T-helper 1 cell treated with Interleukin-12 subunit alpha and Interleukin-12 subunit beta and Interleukin-4 antibody, amounts not matched to agents 30 ng/mL and 1 ng/mL, for 36 hours (primary cell): ENCODE measurements around the gene GPR179. TPM values are rescaled to one million over a fixed set of nuclear protein-coding genes. Genes with fewer than 3 reads are reported as not detected.

Experiments used
- intact Hi-C: fragments of 100-400 bp; cut with micrococcal nuclease; formaldehyde crosslinking; loops from one replicate; pipeline ENCODE4 v1.15.1; 2024
- total RNA-seq: library from RNA; stranded (reverse); gene quantifications from 2 replicates; pipeline ENCODE4 v1.2.3, GENCODE V29; 2022

GPR179 gene, protein sequence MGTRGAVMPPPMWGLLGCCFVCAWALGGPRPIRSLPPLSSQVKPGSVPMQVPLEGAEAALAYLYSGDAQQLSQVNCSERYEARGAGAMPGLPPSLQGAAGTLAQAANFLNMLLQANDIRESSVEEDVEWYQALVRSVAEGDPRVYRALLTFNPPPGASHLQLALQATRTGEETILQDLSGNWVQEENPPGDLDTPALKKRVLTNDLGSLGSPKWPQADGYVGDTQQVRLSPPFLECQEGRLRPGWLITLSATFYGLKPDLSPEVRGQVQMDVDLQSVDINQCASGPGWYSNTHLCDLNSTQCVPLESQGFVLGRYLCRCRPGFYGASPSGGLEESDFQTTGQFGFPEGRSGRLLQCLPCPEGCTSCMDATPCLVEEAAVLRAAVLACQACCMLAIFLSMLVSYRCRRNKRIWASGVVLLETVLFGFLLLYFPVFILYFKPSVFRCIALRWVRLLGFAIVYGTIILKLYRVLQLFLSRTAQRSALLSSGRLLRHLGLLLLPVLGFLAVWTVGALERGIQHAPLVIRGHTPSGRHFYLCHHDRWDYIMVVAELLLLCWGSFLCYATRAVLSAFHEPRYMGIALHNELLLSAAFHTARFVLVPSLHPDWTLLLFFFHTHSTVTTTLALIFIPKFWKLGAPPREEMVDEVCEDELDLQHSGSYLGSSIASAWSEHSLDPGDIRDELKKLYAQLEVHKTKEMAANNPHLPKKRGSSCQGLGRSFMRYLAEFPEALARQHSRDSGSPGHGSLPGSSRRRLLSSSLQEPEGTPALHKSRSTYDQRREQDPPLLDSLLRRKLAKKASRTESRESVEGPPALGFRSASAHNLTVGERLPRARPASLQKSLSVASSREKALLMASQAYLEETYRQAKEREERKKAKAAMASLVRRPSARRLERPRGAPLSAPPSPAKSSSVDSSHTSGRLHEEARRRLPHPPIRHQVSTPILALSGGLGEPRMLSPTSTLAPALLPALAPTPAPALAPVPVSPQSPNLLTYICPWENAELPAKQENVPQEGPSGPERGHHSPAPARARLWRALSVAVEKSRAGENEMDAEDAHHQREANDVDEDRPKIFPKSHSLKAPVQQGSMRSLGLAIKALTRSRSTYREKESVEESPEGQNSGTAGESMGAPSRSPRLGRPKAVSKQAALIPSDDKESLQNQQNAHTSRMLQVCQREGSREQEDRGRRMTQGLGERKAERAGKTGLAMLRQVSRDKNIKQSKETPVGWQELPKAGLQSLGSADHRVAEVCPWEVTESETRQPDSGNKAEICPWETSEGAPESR (N-terminal part only)
- not detected in 2 replicates for total RNA-seq

DNA sequence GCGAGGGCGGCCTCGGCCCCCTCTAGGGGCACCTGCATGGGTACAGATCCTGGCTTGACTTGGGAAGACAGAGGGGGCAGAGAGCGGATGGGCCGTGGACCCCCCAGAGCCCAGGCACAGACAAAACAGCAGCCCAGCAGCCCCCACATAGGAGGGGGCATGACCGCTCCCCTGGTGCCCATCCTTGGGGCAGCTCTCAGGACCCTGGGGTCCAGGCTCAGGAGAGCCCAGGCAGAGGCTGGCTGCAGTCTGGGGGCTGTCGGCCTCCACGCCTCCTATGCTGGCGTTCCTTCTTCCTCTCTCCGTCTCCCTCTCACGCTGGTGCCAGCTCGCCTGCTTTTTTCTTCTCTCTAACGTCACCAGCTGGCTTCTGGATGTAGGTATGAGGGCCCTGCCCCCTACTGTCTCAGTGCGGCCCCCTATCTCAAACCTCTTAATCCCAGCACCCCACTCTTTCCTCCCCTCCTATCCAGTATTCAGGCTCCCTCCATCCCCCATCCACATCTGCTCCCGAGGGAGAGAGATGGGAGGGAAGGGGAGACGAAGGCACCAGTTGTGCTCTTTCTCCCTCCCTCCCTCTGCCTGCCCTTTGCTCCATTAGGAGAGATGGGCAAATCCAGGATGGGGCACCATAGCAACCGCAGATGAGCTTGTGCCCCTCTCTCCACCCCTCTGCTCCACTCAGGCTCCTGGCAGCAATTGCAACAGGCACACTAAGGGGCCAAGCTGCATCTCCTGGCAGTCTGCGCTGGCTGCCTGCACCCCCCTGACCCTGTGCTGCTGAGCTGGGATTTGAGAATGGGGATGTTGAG lies at the start of gene GPR179:
GPR179 (minus strand) TSS at position 349 of the 812 bp plus-strand sequence; CDS start at position 182, 167 bp downstream.
- intact Hi-C loops, result no loop called here

DNA sequence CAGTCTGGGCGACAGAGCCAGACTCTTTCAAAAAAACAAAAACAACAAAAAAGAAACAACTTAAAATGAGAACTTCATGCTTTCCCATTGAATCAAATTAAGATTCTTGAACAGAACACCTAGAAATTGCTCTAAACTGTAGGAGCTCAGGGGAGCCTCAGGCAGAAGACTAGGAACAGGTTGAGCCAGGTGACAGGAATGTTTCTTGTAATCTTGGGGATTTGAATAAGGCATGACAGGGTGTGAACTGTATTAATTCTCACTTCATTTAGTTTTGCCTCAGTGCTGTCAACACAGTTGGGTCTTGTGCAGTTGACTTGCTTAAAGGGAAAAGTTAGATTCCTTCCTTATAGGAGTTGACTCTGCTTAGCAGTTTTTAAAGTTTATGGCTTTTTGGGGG lies 35.7 kb upstream of the GPR179 start:
- intact Hi-C loops, result no loop called here

DNA sequence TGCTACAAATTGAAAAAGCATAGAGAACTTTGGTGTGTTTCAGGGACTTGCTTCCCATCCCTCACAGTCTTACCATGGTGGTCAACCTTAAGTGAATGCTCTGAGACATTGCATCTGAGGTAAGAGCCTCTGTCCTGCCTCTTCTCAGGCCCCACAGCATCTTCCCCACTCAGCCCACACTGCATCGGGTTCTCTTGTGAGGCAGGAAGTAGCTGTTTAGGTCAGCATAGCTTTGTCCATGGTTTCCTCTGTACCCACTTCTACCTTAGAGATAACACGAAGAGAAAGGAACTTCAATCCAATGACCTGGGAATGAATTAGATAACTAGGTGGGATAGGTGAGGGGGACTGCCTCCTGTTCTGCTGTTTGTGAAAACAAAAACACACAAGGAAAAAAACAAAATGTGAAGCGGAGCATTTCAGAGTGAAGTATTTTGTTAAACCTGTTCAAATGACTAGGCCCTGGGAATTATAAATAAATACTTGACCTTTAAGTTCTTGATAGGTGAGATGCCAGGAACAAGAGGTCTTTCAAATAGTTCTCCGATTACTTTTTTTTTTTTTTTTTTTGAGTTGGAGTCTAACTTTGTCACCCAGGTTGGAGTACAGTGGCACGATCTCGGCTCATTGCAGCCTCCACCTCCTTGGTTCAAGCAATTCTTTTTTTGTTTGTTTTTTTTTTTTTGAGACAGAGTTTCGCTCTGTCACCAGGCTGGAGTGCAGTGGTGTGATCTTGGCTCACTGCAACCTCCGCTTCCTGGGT lies 25.5 kb upstream of the GPR179 start:
- intact Hi-C loops, result no loop called here

DNA sequence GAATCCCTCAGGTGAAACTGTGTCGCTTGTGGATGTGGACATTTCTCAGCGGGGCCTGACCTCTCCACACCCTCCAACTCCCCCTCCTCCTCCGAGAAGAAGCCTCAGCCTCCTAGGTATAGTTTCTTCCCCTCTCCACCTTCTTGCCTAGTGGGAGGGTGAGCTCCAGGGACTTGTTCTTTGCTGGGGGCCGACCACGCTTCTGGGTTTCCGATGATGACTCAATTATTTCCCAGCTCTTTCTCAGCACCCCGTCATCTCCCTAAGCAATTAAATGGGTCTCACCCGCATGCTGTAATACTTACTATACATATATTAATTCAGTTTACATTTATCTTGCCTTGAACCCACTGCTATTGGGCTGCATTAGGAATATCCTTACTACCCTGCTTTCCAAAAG lies 21.0 kb upstream of the GPR179 start:
- intact Hi-C loops, result no loop called here

DNA sequence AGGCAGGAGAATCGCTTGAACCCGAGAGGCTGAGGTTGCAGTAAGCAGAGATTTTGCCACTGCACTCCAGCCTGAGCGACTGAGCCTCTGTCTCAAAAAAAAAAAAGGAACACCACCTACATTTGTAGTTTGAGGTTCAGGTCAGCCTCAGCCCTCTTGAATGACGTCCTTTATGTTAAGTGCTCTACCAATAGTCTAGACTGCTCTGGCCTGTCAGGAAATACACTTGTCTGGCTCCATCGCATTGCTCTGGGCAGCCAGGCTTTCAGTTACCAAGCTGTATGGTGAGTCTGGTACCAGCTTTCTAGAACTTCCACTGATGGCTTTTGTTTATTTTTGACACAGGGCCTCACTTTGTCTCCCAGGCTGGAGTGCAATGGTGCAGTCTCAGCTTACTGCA lies 19.3 kb upstream of the GPR179 start:
- intact Hi-C loops, result no loop called here

DNA sequence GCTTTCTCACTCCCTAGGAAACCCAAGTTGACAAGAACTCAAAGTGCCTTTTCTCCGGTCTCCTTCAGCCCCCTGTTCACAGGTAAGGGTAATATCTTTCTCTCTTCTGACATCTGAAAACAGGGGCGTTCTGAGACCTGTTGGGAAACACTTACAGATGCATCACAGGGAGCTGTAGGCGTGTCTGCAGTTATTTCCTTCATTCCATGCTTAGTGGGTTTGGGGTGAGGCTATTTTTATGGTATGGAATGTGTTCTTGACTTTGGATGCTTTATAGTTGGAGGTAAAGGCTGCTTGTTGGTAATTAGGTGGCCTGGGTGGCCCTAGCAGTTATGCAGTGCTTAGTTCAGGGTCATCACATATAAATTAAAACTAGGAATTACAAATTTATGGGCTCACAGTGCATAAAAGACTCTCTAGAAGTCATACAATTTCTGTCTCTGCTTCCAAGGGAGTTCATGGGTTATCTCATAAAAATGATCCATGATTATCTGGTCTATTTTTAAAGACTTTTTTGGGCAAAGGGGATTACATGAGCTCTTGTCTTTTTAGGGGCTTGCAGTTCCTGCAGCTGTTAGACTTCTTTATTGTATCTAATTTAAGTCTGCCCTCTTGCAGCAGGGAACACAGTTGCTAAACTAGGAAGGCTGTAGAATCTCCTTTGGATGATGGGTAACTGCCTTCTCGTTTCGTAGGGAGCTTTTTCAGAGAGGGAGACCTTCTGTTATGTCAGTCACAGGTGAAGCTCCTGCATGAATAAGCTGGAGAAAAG lies 18.1 kb upstream of the GPR179 start:
- intact Hi-C loops, result no loop called here

DNA sequence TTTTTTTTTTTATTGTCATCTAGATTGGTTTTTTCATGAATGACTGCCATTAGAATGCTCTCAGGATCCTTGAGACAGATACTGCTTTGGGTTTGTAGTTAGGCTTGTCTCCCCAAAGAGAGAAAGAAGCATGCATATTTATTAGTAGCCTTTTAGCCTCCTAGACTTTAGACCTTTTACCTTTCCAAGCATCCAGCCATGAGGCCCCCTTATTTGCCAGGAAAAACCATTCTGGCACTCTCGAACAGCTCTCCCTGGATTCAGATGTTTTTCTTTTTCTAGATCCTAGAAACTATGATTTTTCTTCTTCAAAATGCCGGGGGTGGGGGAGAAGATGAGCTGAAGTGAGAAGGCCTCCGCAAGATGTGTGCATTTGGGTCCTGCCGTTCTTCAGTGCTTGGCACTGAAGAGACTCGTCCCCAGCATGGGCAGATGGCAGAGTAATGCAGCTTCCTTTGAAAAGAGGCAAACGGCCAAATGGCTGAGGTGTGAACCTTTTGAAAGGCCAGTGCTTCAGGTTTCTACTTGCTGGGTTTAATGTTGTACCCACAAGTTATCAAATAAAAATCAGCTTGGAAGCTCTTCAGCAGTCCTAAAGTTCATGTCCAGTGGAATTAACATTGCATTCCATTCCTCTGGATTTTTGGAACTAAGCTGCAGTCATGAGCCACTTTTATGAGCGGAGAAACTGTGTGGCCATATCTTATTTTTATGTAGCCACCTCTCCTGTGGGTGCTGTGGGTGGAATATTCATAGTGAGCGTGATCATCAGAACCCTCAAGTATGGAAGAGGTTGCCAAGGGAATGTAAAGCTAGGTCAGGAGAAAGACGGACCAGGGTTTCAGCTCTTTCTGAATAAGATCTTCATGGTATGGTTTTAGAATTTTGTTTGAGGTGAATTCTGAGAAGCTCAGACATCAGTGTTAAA lies 15.1 kb upstream of the GPR179 start:
- intact Hi-C loops, result no loop called here

DNA sequence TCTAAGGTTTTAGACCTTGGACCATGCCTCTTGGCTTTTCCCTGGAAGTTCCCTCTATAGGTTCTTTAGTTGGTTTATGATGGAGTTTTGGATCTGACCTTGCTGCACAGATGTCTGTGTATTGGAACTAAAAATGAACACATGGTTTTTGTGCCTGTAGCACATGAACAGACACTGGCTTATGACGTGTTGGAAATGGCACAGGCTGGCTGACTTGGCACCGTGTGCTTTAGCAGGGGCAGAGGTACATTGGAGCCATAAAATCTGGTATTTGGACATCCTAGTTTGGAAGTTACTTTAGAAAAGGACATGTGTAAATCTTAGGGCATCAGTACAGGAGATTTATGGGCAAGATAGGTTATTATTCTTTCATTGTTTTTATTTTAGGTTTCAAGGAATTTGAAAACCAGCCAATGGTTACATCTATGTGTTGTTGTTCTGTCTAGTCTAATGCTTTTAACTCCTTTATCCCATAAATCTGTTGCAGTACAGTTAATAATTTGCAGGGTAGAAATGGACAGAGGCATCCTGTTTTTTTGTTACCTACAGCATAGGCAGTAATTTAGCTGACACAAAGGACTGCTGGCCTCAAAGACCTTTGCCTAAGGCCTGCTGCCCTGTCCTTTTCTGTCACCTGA lies 13.8 kb upstream of the GPR179 start:
- intact Hi-C loops, result no loop called here

DNA sequence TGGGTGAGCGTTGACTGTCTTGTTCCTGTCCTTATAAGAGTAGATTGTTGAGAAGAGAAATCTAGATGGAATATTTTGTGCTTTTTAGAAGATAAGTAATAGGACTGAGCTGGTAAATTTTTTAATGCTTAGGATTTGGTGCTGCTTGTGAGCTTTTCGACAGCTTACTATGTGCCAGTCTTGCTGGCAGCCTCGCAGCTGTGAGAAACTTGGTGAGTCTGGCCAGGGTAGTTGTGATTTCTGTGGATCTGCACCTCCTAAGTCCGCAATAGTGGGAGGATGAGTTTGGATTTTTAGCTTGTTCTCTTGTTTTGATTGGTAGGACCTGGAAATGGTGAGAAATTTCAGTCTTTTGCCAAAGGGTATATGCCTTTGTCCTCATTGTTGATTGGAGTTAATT lies 11.5 kb upstream of the GPR179 start:
- intact Hi-C loops, result no loop called here

DNA sequence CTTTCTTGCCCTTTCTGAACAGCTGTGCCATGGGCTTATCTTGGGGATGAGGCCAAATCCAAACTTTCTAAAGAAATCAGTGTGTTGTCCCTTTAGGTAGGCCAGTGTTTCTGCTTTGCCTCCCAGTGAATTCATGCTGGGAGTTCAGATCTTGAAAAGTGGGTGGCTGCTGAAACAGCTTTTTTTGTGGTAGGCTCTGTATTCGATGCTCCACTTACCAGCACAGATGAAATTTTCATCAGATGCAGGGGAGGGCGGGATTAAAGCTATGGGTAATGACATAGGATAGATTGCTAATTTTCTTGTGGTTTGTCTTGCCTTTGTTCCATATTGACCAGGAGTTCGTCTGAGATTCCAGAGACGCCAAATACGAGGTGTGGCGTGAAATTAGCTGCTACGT lies 10.7 kb upstream of the GPR179 start:
- intact Hi-C loops, result no loop called here

DNA sequence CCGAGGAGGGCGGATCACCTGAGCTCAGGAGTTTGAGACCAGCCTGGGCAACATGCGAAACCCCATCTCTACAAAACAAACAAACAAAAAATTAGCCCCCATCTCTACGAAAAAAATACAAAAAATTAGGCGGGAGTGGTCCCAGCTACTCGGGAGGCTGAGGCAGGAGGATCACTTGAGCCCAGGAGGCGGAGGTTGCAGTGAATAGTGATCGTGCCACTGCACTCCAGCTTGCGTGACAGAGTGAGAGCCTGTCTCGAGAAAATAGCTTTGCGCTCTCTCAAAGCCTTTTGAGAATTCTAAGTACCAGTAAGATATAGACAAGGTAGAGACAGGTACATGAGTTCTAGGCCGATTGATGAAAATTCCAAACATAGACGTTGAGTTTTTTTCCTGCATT lies 9.9 kb upstream of the GPR179 start:
- intact Hi-C loops, result no loop called here

DNA sequence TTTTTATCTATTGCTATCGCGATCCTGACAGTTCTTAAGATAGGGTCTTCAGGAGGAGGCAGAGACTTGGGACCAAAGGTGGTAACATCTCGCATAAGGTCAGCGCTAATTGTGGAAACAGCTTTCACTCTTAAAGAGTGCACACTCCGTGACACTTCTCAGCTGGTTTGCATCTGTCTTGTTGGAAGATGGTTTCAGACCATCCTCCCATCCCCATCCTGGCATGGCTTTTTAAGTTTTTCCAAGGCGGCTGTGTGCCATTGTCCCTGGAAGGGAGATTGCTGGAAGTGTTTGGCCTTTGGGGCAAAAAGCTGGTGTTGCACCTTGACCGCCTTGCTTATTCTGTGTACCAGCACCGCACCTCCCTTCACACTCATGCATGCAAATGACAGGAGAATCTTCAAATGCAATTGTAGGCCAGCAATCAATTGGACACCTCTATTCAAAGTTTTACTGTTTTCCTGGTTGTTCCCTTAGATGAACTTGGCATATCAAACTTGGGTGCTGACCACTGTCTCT lies 9.4 kb upstream of the GPR179 start:
- intact Hi-C loops, result no loop called here

DNA sequence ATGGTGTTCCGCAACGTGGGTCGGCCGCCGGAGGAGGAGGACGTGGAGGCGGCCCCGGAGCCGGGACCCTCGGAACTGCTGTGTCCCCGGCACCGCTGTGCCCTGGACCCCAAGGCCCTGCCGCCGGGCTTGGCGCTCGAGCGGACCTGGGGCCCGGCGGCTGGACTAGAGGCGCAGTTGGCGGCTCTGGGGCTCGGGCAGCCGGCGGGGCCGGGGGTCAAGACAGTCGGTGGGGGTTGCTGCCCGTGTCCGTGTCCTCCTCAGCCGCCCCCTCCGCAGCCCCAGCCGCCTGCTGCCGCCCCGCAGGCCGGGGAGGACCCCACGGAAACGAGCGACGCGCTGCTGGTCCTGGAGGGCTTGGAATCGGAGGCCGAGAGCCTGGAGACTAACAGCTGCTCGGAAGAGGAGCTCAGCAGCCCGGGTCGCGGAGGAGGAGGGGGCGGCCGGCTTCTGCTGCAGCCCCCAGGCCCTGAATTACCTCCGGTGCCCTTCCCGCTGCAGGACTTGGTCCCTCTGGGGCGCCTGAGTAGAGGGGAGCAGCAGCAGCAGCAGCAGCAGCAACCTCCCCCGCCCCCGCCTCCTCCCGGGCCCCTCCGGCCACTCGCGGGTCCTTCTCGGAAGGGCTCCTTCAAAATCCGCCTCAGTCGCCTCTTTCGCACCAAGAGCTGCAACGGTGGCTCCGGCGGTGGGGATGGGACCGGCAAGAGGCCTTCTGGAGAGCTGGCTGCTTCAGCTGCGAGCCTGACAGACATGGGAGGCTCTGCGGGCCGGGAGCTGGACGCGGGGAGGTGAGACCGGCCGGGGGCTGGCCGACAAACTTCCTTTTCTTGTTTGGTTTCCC lies 8.7 kb upstream of the GPR179 start:
- intact Hi-C loops, result no loop called here

DNA sequence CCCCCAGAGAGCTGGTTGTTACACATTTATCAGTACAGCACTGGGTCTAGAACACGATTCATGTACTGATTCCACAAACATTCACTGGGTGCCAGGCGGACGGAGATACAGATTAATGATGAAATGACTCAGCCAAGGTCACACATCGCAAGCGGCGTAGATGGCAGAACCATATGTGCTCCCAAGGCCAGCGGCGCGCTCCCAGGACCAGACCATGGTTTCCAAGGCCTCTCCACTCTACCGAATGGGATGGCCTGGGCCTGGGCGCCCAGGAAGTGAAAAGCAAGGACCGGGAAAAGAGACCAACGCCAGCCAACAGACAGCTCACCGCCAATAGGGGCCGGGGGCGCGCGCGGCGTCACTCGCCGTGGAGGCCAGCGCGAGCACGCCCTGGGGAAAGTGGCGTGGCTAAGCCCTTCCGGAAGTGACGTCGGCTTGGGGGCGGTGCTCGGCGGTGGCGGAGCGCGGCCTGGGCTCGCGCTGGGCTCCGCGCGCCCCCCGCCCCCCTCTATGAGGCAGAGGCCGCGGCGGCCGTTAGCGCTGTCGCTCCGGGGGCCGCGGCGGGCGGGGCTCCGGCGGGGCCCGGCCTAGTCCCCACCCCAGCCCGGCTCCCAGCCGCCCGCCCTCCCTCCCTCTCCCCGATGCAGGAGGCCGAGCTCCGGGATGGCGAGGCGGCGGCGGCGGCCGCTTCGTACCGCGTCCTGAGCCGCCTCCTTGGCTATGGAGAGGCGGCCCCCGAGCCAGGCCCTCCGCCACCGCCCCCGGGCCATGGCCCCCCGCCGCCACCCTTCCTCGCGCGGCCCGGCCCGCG lies 7.9 kb upstream of the GPR179 start, which contains the start of gene SOCS7:
SOCS7 (plus strand) TSS at position 433 of the 811 bp plus-strand sequence; CDS start at position 642, 209 bp downstream.
- intact Hi-C loops, result loop anchor here (1.0 to 2.0 kb wide), 2 partner anchors 55 to 401 kb away; partner anchors contain the start of genes MRPL45 and PSMB3

DNA sequence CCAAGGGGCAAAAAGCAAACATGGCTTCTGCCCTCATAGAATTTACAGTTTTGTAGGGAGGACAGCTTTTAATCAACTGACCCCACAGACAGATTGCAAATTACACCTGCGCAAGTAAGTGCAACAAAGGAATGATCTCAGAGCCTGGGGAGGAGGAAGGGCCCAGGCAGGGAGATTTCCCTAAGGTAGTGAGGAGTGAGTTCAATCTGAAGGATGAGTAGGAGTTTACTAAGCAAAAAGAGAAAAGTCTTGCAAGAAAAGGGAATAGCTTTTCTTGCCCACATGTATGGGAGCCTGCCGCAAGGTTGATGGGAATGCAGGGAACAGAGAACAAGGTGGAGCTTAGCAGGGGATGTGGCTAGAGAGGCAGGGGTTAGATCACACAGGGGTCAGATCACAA lies 6.3 kb upstream of the GPR179 start:
- intact Hi-C loops, result loop anchor here (2.0 kb wide), 1 partner anchor 53 kb away; the partner anchor contains the start of gene MRPL45
